HT1080 (cell line): ENCODE data around the gene TSR1. TPM values are rescaled to one million over a fixed set of nuclear protein-coding genes. Genes with fewer than 3 reads are reported as not detected.

ENCODE experiments used
- DNase-seq: peaks from one replicate; pipeline ENCODE4 v3.0.0-alpha.2; 2015; ENCODE audit warnings: low read depth
- total RNA-seq: library from RNA; depleted of rRNA; stranded (reverse); fragments of >200 nt; shearing (Covaris generic); gene quantifications from 2 replicates; pipeline ENCODE4 v1.2.3, GENCODE V29; 2014

Gene TSR1
- total RNA-seq, 1 experiment from 2014 or later = 144 TPM

DNA sequence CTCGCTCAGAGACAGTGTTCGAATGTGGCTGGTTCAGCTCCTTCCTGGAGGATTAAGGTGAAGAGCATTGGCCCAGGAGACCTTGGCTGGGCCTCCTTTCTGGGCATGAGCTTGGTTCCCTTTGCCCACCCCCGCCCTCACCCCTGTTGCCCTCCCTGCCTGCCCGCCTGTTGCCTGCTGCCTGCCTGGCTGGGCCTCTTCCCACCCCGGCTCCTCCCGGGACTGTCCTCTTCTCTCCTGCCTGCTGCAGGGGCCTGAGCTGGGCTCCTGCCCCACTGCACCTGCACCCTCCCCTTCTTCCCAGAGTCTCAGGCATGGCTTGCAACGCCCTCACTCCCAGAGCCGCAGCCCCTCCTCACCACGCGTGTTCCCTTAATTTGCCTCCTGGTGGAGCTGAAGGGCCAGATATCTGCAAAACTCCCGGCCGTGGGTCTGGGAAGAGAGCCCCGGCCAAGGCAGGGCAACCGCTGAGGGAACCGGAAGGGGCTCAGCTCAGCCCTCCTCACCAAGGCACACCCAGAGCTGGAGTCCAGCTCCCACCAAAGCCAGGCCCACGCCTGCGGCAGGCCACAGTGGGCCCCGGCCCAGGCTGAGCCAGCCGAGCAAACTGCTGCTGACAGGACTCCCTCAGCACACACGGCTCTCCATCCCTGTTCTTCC, 33.4 kb upstream of the TSR1 start:
- DNase-seq = no peak

DNA sequence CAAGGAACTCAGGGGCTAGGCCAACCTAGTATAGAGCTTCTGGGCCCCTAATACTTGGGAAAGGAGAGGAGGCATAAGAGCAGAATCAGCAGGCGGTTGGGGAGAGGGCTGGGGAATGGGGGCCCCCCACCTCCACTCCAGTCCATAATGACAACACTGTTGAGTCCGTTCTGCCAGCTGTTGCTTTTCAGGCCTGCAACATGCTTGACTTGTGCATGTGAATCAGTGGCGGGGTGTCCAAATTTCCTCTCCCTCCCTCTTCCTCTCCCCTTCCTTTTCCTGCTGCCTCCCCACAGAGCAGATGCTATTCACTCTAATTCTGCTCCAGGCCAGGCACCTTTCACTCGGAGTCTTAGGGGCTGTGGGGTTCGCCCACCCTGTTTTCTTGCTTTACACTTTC, 32.8 kb upstream of the TSR1 start:
- no peak for DNase-seq

DNA sequence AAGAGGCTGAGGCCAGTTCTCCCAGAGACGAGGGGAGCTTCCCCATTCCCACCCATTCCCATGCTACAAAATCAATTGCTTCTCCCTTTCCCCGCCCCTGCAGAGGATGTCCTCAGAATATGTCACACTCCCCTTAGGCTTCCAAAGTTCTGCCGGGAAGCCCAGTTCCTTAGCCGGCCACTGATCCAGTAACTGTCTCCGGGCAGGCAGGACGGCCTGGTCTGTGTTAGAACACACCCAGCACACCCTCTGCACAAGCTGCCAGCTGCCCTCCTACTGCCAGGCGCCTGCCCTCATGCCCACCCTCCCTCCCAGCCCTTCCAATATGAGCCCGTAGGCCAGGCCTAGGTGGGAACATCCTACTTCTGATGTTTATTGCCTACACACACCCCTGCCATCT, 32.1 kb upstream of the TSR1 start:
- DNase-seq = no peak

DNA sequence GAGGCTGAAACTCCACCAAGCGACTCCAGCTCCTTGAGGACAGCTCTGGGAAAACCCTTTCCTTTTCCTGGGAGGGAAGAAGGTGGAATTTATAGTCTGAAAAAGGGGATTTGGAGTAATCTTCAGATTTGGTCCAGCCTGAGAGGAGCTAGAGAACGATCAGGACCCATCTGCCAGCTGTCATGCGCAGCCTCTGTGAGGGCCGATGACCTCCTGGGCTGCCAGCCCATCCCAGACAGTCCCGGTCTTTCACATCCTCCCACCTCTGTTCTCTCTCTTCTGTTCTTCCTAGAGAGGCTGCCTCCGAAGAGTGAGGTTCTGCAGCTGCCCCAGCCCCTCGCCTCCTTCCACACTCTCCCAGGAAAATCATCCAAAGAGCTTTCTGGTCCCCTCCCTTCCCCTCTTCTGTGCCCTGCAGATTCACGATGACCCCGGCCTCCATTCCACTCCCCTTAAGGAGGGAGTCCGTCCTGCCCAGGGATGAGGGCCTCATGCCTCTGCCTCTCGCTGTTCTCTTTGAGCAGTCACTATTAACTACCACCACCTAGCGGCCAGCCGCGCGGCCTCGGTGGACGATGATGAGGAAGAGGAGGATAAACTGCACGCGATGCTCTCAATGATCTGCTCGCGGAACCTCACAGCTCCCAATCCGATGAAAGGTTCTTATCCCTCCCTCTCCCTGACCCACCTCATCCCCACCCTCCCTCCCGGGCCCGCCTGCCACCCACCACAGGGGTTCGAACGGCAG, 30.7 kb upstream of the TSR1 start:
- DNase-seq = no peak

DNA sequence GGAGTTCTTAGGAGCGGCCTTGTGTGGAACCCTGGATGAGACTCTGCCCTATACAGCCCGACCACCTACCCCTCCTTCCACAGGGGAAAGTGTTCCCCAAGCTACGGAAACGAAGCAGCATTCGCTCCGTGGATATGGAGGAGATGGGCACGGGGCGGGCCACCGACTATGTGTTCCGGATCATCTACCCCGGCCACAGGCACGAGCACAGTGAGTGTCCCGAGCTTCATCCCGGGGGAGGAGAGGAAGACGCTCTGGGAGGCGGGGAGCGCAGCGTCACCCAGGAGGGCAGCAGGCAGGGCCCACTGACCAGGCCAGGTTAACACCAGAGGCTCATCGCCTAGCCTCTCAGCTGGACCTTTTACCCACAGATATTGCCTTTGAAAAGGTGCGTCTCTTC, 28.9 kb upstream of the TSR1 start:
- no peak for DNase-seq

DNA sequence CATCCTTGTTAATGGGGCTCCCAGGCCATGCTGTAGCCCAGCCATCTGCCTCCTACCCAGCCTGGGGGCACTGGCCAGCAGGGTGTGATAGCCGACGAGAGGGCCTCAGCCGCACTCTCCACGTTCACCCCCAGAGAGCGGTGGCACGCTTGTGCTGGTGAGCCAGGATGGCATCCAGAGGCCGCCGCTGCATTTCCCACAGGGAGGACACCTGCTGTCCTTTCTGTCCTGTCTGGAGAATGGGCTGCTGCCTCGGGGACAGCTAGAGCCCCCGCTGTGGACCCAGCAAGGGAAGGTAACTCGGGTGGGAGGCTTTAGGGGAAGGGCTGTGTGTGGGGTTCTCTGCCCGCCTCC, 28.5 kb upstream of the TSR1 start:
- no peak for DNase-seq

DNA sequence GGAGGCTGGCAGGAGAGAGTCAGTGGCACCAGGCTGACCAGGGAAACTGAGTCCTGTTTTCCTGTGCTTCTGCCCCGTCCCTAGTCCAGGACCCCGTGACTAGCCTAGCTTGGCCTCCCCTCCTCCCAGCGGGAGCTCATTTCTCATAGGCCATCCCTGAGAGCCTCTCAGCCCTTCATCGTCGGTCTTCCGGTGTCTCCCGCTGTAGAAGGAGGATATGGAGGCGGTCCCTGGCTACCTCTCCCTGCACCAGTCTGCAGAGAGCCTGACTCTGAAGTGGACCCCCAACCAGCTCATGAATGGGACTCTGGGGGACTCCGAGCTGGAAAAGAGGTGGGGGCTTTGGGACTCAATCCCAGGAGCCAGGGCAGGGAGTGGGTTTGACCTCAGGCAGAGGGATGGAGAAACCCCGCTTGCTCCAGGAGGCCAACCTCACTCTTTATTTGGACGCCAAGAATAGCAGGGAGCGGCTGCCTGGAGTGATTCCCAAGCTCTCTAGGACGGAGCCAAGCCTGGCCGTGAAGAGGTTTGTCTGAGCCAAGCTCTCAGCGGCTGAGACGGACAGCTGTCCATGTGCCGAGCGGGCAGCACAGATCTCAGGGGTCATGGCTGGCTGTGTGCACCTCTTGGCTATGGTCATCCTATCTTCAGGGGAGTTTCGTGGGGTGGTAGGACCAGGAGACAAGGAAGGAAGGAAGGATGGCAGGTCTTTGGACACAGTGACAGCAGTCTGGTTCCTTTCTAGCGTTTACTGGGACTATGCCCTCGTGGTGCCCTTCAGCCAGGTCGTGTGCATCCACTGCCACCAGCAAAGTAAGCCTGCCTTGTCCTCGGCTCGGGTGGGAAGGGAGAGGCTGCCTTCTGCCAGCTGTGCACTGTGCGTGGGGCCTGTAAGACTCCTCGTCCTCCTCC, 27.9 kb upstream of the TSR1 start:
- no peak for DNase-seq

DNA sequence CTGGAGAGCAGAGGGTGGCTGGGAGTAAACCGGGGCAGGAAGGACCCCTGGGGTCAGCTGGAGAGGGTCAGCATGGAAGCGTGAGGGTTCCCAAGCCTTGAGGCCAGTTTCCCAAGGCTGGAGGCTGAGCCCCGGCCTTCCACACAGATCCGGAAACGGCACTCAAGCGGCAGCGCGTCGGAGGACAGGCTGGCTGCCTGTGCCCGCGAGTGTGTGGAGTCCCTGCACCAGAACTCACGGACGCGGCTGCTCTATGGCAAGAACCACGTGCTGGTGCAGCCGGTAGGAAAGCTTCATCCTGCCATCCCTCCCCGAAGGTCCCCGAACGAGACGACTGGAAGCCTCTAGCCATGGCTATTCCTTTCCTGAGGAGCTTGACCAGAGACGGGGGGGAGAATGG, 27.1 kb upstream of the TSR1 start:
- DNase-seq = no peak

DNA sequence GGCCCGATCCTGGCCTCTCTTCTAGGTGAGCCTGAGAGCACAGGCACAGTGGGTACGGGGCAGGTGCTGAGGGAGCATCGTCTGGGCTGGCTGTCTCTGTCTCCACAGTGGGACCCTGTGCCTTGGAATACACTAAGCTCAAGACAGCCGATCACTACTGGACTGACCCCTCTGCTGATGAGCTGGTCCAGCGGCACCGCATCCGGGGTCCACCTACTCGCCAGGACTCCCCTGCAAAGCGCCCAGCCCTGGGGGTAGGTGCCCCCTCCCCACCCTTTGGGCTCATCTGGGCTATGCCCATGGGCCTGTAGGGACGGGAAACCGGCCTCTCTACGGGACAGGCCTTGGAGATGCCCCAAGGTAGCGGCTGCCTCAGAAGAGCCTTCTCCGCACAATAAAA, 26.6 kb upstream of the TSR1 start:
- DNase-seq = no peak

DNA sequence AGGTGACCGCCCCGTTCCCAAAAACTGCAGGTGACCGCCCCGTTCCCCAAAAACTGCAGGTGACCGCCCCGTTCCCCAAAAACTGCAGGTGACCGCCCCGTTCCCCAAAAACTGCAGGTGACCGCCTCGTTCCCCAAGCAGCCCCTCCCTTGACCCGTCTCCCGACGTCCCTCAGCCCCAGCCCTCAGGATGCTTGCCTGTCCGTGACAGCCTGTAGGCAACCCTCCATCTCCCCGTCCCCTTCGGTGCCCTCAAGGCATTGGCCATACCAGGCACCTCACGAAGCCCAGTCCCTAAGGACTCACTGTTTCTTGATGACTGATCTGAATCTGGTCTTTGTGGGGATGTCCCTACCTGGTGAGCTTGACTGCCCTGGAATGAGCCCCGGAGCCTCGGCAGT, 26.2 kb upstream of the TSR1 start:
- no peak for DNase-seq

DNA sequence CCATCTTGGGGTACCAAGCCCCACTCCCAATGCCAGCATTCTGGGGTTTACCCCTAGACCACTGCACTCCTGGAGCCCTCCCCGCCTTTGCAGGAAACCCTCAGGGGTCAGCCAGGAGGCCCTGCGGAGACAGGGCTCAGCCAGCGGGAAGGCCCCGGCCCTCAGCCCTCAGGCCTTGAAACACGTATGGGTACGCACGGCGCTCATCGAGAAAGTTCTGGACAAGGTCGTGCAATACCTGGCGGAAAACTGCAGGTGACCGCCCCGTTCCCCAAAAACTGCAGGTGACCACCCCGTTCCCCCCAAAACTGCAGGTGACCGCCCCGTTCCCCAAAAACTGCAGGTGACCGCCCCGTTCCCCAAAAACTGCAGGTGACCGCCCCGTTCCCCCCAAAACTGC, 25.8 kb upstream of the TSR1 start:
- no peak for DNase-seq

DNA sequence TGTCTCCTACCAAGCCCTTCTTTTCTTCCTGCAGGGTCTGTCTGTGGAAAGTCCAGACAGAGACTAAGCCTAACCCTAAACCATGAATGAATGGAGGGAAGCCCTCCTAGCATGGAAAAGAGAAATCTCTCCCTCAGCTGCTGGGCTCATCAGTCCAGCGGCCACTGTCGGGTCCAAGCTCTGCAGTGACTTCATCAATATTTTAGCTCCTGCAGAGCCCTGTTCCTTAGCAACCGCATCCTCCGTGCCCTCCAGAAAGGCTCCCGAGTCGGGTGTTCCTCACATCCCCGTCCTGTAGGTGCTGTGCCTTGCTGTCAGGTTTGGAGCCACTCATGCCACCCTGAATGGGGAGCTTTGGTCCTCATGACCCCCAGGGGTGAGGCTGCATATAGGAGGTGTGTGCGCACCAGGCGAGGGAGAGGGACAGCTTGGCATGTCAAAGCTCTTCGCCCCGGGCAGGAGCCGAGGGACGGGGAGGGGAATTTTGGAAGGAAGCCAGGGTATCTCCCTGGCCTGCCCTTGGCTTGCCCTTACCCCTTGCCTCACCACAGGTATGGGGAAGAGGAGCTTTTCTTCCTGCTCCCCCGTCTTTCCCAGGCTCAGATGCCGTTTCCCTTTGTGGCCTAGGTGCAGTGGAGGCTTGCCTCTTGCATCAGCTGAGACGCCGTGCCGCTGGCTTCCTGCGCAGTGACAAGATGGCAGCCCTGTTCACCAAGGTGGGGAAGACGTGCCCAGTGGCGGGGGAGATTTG, 24.9 kb upstream of the TSR1 start:
- DNase-seq = no peak

DNA sequence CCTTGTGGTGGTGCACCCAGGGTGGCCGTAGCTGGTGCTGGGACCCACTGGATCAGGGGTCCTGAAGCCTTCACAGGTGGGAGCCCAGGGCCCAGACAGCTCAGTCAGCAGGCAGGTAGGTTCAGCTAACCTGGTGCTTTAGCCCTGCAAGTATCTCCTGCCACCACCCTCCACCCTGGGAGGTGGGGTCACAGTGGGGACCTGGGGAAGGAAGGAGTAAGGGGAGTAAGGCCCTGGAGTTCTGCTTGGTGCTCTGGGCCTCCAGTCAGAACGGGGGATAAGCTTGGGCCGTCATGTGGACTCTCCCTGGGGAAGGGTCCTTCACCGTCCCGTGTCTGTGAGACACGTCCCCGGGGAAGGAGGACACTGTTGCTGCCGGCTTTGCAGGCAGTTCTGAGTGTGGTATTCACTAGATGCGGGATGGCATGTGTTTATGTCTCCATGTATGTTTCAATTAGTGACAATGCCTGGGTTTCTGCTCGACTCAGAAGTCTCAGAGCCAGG, 21.7 kb upstream of the TSR1 start:
- DNase-seq = no peak

DNA sequence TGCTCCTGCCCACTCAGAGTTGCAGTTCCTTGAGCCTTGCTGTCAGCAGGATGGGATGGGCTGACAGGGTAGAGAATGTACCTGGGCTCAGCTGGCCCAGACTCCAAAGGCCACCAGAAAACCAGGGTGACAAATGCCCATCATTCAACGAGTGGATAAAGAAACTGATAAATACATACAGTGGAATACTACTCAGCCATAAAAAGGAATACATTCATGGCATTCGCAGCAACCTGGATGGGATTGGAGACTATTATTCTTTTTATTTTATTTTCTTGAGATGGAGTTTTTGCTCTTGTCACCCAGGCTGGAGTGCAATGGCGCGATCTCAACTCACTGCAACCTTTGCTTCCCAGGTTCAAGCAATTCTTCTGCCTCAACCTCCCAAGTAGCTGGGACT, 21.0 kb upstream of the TSR1 start:
- DNase-seq = no peak

DNA sequence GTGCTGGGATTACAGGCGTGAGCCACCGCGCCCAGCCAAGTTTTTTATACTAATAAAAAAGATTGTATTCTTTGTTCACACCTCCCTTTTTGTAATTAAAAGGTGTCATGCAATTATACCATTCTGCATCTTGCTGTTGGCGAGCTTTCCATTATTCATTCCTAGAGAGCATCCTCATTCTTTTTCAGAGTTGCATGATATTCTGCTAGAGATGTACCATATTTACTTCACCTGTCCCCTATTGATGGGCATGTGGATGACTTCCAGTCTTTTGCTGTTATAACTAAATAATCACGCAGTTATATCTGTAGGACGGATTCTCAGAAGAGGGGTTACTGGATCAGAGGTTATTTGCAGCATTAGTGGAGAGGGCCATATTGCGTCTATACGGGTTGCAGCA, 18.1 kb upstream of the TSR1 start:
- DNase-seq = no peak

DNA sequence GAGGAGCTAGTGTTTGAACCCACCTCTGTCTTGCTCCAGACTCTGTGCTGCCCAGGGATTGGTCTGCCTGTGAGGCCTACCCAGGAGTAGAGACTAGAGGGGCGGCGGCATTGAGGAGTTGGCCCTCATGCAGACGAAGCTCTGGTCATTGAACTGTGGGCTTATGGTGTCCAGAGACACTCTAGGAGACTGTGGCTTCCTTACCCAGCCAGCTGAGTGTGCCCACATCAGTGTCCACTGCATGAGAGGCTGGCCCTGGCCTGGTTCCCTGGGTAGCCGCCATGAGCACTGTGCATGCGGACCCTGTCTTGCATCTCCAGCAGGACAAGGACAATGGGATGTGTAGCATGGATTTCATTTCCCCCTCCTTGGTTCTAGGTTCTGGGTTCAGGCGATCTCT, 15.0 kb upstream of the TSR1 start:
- no peak for DNase-seq

DNA sequence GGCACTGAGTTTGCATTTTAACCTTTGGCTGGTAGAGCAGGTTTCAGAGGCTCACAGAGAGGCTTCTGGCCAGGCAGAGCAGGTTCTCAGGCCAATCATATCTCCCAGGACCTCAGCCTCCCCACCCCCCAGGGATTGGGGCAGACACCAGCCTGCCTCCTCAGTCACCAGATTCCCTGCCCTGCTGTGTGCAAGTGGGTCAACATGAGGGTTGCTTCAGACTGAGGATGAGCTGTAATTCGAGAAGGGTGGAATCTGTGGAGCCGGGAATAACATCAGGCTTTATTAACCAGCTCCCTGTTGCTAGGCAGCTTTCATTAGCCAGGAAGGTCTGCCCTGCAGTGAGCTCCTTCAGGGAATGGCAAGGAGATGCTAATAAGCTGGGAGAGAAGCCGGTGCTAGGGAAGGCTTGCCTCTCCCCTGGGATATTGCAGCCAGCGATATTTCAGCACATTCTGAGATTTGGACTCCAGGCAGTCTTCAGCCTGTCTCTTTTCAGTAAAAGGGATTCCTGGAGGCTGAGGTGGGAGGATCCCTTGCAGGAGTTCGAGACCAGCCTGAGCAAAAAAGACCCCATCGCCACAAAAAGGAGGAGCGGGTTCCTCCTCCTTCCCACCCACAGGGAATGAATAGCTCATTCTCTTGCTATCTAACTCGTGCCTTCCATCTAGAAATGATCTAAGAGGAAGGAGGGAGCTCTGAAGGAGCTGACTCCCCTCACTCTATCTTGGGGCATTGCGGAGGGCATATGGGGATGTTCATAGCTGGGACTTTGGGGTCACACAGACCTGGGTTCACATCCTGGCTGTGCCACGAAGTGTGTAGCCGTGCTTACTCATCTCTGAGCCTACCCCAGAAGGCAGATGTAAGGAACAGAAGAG, 11.8 kb upstream of the TSR1 start:
- DNase-seq = peak; percentile 82

DNA sequence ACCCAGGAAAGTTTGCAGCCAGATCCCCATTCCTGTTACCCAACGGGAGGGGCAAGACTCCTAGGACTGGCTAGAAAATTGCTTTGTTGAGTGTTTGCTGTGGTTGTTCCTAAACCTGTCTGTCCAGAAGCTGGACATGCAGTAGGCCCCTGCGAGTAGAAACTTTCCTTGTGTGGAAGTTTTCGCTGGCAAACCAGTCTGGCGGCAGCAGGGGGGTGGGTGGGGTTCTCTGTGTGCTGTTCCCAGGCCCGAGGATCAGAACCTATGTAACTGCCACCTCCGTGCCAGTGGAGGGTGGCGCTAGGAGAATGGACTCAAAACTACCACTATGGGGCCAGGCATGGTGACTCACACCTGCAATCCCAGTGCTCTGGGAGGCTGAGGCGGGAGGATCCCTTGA, 10.2 kb upstream of the TSR1 start:
- DNase-seq = no peak

DNA sequence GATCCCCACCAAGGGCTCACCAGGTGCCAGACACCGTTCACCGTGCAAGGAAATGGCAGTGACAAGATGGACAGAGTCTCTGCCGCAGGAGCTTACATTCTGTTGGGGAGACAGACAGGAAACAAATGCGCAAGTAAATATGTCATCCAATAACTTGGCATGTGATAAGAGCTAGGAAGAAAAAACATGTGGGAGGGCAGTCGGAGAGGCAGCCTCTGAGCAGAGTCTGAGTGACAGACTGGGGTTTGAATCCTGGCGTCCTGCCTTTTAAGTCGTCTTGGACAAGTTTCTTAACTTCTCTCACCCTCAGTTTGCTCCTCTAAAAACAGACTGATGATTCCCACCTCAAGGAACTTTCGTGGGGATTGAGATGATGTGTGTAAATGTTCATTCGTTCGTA, 8.3 kb upstream of the TSR1 start:
- DNase-seq = no peak

DNA sequence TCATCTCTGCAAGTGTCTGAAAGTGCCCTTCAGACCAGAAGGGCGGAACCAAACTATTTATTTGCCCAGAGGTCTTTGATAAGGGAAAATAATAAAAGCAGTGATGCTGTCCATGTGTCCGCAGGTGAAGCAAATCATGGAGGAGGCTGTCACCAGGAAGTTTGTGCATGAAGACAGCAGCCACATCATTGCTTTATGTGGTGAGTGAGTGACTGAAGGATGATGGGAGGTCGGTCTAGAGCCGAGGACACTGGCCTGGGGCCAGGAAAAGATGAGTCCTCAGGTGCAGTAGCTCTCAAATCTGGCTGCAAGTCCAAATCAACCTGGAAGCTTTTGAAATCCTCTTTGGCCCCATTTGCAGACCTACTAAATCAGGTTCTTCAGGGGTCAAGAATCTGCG, 7.2 kb upstream of the TSR1 start:
- no peak for DNase-seq

DNA sequence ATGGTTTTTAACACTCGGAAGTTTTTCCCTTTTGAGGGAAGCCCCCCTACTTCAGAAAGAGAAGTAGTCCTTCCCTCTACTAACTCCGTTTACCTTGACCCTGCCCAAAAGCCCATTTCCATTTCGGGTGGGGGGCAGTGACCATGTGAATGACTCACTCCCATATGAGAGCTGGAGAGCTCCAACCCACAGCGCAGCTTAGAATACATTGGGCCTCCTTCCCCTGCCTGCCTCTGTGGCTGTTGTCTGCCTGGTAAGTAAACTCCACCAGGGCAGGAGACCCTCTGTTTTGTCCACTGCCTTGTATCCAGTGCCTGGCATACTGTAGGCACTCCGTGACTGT, 2.0 kb upstream of the TSR1 start:
- peak; percentile 33 for DNase-seq
